Panc1 (cell line): ENCODE measurements around the gene SNX6.

Source experiments
- CTCF ChIP-seq: fragments of 450-650 bp; IDR thresholded peaks from 2 replicates; pipeline ENCODE4 v1.5.1; 2017; ENCODE audit warnings: mild to moderate bottlenecking
- POLR2AphosphoS5 ChIP-seq: IDR thresholded peaks from 2 replicates; pipeline ENCODE4 v1.6.1; 2012; ENCODE audit warnings: mild to moderate bottlenecking, low read depth, low read length, moderate library complexity
- SIN3A ChIP-seq: IDR thresholded peaks from 2 replicates; pipeline ENCODE4 v1.6.1; 2012; ENCODE audit warnings: low read depth, mild to moderate bottlenecking, low read length, moderate library complexity, borderline replicate concordance; ENCODE audit not compliant: insufficient read depth

- TF ChIP-seq CTCF = no peak
- TF ChIP-seq POLR2AphosphoS5 = no peak
- TF ChIP-seq SIN3A = no peak
These were observed 13.4 kb upstream of the SNX6 start for GRCh38 chr14:34643361-34643760.
